NCI-H146 treated with DMSO at 0.1 percent for 48 hours (cell line): ENCODE measurements around the gene ALDH7A1.

ENCODE experiments used
- DNase-seq: peaks from one replicate; lab custom pipeline; 2025; ENCODE audit not compliant: unreplicated experiment; lab: John Stamatoyannopoulos, UW

The ALDH7A1 gene

DNA sequence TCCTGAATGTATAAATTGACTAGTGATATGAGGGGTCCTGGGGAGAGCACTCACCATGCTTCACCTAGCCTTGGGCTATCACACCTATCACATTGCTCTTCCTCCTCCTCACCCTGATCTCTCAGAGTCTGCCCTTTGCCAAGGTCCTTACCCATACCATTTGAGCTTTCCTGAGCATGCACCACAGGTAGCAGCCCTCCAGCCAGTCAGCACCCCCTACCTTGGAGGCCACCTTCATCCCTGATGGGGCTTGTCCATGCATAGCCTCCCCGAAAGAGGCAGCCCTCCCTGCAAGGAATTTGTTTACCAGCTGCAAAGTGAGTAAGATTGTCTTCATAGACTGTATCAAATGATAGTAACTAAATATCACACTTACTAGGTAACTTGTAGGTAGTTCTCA is 83.1 kb downstream of the ALDH7A1 start:
- no peak for DNase-seq

DNA sequence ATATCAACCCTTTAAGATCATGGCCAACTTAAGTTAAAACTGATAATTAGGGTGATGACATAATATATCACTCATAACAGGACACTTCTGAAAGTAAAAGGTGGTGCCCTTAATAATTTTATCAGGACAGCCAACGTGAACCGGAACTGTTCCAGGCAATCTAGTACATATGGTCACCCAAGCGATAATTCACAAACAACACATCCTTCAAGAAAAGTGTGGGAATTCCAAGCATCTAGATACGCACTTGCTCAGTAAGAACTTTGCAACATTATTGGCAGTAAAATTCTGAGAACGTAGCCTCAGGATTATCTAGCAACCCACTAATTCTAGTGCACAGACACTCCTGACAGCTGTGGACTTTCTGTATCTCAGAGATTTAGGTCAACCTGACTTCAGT is 85.7 kb downstream of the ALDH7A1 start:
- DNase-seq = no peak

DNA sequence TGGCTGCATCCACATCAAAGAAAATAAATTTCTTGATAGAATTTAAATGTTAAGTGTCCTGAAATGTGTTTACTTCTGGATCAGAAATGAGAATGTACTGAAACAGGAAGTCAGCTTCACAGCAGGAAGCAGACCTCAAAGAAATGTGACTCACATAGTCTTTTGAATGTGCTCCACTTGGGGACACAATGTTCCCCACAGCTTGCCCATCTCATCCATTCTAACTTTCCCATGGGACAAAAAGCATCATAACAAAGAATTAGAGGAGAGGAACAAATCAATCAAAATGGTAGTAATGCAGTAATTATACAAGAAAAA is 86.1 kb downstream of the ALDH7A1 start:
- no peak for DNase-seq

DNA sequence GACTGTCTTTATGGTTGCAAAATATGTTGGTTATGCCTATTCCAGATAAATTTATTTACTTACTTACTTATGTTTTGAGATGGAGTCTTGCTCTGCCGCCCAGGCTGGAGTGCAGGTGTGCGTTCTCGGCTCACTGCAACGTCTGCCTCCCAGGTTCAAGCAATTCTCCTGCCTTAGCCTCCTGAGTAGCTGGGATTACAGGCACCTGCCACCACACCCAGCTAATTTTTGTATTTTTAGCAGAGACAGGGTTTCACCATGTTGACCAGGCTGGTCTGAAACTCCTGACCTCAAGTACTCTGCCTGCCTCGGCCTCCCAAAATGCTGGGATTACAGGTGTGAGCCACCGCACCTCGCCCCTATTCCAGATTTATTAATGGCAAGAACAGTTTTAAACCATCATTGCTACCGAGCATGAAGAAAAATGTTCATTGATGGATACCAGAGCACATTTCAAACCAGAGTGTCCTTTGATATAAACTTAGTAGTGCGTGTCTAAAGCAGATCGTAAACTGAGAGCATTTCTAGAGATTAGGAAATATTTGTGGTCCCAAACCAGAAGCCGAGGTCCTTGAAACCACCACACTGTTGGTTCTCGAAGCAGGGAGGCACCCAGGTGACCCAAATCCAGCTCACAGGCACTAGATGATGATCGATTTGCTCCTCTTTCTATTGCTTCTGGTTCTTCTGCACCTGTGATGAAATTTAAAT is 86.6 kb downstream of the ALDH7A1 start:
- no peak for DNase-seq

DNA sequence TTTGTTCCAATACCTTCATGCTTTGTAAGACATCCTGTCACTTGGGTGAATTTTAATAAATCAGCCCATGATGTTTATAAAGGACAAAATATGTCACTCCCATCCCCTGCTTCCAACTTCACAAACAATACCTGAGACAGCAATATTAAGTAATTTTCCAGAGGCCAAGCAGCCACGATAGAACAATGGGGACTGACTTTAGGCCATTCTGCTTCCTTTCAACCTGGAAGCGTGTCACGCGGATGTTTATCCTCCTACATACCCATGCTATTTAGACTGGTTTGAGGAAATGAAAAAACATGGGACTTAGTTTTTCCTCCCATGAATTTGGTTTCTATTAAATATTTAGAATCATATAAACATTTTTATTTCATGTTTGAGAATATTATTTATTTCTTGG is 88.9 kb downstream of the ALDH7A1 start:
- no peak for DNase-seq

DNA sequence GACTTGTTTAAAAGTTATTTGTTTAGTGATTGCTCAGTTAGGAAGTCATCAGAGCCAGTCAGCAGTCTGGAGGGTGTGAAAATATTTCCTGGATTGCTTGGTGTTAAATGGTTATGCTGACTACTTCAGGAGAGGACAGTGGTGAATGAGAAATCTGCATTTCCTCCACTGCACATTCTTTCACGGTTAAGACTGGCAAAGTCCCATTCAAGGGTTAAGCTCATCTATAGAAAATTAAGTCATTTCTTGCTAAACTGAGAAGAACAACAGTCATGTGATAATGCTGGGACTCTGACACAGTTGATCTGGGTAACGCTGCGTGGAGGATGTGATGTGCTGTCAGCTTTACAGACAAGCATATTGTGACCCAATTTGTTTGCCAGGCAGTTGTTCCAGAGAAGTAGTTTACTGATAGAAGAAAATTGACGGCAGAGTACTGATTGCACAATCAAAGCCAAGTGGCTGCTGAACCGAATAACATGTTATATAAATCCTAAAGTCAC is 91.4 kb downstream of the ALDH7A1 start:
- DNase-seq = no peak

DNA sequence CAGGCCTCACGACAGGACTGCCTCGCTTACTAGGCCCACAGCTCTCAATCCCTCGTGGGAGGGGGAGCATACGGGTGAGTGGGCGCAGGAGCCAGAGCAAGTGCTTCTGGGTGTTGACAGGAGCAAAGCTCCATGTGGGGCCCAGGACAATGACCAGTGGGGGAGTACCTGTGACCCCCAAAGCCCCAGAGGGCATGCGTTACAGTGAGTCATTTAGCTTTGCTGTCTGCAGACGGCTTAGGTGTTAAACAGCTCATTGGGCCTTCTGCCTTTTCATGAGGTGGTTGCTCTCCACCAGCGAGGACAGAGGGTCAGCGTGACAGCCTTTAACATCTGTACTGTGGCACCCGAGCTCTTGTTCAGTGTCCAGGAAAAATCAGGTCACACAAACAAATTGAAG is 93.6 kb downstream of the ALDH7A1 start:
- no peak for DNase-seq

DNA sequence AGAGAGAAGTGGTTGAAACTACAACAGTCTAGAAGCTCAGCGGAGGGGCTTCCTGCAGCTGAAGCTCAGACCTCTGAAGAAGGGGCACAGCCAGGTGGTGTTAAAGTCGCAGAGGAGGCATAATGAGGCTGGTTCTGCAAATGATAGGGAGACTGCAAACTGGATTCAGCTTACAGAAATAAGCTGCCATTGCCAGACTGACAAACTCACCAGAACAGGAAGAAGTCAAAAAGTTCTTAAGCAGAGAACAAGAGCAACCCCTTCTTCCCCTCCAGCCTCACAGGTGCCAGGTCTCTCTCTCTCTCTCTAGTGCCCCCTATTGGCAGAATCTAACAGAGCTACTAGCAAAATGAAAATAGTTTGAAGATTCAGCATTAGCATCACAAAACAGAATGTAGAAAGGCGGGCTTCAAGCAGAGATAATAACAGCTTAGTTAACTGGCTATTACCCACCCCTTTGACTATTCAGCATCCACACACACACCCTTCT is 95.1 kb downstream of the ALDH7A1 start:
- DNase-seq = peak; percentile 88

DNA sequence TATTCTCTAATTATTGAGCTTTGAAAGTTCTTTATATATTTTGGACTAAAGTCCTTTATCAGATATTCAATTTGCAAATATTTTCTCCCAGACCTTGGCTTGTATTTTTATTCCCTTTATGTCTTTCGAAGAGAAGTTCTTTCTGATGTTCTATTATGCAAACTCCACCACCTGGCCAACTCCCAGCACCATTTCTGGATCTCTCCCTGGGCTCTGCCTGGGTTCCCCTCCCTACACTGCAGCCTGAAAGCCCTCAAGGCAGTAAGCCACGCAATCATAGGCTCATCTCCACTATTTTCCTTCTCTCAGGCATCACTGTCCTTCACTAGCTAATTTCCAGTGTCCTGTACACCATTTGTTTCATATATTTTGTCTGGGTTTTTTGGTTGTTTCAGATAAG is 95.7 kb downstream of the ALDH7A1 start:
- no peak for DNase-seq

DNA sequence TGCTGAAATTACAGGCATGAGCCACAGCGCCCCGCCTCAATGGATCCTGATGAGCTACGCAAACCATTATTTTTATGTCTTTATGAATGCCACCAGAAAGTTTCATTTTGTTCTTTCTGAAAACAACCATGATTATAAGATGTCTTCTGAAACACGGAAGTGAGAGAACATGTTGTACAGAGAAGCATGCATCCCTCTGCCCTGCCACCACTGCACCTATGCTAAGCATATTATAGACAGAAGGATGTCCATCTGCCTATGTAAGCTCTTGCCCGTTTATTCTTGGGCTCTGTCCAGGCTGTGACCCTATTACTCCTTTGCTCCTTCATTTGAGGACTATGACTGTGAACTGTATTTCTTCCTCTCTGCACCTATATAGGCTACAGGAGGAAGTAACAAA is 97.5 kb downstream of the ALDH7A1 start:
- no peak for DNase-seq

DNA sequence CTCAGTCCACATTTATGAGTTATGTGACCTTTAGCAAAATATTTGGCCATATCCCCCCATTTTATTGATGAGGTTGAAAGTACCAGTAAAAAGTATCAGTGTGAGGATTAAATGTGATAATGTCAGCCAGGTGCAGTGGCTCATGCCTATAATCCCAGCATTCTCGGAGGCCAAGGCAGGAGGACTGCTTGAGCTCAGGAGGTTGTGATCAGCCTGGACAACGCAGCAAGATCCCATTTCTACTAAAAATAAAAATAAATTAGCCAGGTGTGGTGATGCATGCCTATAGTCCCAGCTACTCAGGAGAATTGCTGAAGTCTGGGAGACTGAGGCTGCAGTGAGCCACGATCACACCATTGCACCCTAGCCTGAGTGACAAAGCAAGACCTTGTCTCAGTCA is 100.6 kb downstream of the ALDH7A1 start:
- no peak for DNase-seq

DNA sequence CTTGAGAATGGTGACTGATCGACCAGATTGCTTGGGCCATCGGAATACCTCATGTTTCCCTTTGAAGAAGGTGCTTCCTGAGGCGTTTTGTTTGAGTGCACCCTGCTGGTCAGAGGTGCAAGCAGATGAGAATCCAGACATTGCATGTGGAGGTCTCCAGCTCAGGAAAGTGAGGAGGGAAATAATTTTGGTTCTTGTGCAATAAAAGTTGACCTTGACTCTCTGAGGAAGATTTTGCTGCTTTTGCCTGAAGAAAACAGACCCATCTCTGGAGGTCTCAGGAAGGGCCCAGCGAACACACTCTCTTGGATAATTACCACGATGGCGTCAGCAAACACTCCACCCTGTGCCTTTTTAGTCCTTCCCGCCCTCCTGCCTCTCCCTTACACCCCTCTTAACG is 102.1 kb downstream of the ALDH7A1 start:
- no peak for DNase-seq

DNA sequence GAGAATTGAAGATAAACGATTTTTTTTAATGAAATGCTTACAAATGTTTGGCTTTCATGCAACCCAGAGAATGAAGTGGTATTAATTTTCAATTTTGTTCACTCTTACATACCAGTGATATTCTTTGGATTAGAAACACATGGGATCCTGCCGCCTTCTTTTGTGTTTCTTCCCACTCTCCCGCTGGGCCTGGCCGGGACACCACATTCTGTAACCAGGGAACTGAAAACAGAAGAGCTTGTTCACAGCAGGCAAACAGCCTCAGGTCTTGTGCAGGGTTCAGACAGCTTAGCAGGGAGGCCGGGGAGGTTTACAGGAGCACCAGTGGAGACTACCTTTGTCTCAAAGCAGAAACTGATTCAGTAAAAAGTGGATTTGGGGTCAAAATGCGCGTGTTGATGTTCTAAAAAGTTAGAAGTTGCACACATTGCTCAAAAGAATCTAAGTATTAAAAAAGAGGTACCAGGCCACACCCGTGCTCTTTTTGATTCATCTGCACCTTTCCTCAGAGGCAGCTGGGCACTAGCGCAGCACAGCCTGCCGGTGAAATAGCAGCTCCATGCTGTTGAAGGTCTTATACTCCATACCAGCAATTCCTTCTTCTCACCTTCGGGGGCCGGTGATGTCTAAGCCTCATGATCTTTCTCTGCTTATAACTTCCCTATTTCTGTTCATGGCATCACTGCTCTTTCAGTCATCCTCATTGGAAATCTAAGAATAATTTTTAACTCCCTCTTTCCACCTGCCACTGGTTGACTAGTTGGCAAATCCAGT is 104.7 kb downstream of the ALDH7A1 start:
- DNase-seq = peak; percentile 14

DNA sequence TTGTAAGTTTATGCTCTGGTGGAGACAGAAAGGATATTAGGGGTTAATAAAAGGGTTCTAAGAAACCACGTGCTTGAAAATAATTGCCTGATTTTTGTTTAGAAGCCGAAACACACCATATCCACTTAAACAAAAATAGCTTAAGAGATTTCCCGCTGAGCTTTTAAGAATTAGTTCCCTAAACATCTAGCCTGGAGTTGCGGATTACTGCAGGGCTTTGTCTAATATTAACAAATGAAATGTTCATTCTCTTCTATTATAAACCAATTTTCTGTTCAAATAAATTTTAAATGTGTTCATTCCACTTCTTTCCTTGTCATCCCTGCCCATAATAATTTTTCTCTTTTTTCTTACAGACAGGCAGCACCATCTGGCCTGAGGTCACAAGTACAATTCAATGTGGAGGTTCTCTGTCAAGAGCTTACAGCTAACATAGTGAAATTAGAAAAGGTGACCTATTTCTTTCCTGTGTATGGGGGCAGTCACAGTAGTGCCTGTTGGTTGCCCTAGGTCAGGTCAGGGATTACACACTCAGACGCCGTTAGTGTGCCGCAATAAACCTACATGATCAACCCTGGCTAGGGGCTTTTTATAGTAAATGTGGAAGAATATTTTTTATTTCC is 106.5 kb downstream of the ALDH7A1 start:
- no peak for DNase-seq

DNA sequence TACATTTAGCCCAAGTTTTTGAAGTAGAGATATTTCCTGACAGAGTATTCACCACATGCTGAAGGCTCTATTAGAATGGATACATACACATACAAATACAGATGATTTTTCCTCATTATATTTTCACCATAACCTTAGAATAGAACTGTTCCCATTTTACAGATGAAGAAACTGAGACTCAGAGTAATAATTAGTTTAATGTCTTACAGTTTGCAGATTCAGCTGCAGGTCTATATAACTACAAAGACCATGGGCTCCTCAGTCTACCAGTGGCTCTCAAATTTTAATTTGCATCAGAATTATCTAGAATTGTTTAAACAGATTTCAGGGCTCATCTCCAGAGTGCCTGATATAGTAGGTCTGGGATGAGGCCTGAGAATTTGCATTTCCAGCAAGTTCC is 107.4 kb downstream of the ALDH7A1 start:
- DNase-seq = no peak

DNA sequence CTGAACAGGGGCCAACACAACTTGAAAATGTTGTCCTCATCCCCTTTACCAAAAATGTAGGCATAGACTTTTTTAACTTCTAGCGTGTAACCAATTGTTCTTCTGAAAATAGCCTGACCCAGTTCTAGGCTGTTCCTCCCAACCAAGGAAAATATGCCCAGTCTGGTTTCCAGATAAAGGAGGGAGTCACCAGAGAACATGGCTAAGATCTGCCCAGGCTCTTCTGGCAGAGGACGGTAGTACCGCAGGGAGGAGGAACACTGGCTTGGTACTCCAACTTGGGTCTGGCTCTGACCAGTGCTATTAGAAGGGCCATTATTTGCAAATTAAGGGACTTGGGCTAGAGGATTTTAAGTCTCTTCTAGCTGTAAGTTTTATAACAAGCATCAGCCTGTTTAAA is 108.7 kb downstream of the ALDH7A1 start:
- no peak for DNase-seq

DNA sequence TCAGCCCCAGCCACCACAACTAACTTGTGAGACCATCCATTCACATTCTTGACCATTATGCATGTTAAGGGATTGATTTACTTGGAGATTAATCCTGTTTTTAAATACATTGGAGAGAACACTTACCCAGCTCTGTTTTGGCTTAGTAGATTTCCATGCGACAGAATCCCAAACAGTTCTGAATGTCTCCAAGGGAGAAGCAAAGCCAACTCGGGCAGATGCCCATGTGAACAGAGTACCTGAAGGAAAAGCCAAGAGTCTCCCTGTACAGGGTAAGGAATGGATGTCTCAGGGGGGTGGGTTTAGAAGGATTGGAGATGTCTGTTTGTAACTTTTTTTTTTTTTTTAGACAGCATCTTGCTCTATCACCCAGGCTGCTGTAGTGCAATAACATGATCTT is 110.8 kb downstream of the ALDH7A1 start:
- no peak for DNase-seq

DNA sequence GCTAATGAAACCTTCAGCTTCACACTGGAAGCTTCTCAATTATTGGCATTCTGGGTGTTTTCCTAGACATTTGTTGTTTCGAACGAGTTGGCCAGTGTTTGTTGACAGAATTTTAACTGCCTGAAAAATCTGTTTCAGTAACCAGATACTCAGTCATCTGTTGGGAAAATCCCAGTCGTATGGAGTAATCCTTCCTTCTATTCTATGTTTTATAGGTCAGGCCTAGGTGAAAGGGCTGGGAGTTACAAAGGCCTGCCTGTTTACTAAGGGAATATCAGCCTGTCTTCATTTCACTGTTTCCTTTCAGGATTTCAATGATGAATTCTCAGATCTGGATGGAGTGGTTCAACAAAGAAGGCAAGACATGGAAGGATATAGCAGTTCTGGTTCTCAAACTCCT is 111.9 kb downstream of the ALDH7A1 start:
- DNase-seq = no peak

DNA sequence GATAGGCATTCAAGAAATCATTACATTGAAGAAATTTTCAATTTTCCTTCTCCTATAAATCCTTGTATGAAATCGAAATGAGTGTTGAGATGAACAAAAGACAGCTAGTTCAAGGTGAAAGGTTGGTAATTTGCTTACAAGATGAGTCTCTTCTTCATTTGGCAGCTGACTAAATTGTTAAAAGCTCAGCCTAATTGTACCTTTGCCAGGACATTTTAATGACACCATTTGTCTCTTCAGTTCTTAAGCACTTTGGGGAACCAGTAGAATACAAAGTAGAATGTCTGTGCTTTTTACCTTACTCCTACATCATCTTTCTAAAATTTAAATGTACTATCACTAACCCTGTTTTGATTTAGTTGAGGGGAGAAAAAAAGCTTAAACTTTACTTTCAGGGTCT is 112.4 kb downstream of the ALDH7A1 start:
- no peak for DNase-seq

DNA sequence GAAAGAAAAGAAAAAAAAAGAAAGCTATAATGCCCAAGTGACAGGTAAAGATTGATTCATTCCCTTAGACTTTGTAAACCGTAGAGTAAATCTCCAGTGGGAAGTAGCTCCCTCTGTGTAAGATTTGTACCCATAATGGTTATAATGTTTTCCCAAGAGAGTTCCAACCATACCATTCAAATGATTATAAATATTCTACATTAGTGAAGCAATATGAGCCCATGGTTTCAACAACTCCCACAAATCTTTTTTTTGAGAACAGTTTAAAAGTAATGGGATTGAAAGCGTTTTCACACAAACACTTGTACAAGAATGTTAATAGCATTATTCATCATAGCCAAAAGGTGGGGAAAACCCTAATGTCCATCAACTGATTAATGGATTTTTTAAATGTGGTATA is 113.8 kb downstream of the ALDH7A1 start:
- DNase-seq = no peak
